Measurements from ENCODE around the gene LRRC75B. TPM values are rescaled to one million over a fixed set of nuclear protein-coding genes. Genes with fewer than 3 reads are reported as not detected.
"Not testable (repeated sequence)": the region's sequence is repeated elsewhere in the genome, so short reads cannot be mapped to it uniquely, and the experiment has no call there.

LRRC75B gene
- total RNA-seq, 1 donor from 2014 or later = 10.2 TPM

DNA sequence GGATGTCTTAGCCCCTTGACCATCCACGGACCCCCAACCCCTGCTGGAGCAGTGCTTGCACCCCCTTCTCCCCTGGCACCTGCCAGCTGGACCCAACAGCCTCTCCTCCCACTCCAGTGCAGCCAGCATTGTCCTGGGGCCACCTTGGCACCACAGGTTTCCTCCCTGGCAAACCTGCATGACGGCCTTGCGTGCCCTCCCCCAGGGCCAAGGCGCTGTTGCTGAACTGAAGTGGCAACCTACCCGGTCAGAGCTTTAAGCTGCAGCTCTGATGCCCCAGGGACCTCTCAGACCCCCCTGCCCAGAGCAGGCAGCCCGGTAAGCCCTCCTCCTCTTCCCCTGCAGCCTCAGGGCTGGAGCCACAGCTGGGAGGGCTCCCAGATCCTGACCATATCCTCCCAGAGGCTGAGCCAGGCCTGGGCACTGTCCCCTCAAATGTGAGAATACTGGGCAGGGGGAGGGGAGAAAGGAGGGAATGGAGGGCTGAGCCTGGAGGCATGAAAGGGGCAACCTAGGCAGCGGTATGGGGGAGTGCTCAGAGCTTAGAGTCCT, 1.8 kb upstream of the LRRC75B start:
- ATAC-seq = peak; percentile 29 to 42
- no peak overlapping the region for H3K27ac ChIP-seq

DNA sequence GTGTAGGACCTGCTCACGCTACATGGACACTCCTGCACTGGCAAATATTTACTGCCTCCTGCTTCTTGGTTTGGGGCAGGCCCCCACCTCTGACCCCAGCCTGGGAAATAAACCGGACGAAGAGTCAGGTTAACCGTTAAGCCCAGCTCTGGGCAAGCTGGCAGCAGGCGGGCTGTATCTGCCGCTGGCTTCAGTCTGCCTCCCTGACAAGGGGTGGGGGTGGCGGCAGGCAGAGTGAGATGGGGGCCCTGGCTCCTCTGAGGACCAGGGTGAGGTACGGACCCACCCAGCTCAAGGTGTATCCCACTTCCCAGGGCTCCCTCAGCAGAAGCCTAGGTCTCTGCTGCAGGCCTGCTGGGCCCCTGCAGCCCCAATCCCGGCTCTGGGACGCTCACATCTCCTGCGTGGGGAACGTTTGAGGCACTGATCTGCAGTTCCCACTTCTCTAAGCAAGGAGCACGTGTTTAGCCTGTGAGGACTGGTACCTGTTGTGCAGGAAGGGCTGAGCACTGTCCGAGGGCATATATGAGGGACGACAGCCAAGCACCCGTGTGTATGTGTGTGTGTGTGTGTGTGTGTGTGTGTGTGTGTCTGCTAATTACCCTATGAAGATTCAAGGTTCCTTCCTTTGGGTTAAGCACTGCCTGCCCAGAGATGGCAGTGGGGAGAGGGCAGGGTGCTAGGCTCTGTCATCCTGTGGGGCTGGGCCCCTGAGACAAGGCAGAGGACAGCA, 1.1 kb upstream of the LRRC75B start:
- H3K4me1 ChIP-seq = peaks cover 16% of the 10 kb centered on the region
- no peak overlapping the region for H3K4me3 ChIP-seq
- H3K36me3 ChIP-seq = peaks cover 7% of the 10 kb centered on the region
- H3K9me3 ChIP-seq = no peaks in the 10 kb centered on the region
- TF ChIP-seq, protein P1, sequence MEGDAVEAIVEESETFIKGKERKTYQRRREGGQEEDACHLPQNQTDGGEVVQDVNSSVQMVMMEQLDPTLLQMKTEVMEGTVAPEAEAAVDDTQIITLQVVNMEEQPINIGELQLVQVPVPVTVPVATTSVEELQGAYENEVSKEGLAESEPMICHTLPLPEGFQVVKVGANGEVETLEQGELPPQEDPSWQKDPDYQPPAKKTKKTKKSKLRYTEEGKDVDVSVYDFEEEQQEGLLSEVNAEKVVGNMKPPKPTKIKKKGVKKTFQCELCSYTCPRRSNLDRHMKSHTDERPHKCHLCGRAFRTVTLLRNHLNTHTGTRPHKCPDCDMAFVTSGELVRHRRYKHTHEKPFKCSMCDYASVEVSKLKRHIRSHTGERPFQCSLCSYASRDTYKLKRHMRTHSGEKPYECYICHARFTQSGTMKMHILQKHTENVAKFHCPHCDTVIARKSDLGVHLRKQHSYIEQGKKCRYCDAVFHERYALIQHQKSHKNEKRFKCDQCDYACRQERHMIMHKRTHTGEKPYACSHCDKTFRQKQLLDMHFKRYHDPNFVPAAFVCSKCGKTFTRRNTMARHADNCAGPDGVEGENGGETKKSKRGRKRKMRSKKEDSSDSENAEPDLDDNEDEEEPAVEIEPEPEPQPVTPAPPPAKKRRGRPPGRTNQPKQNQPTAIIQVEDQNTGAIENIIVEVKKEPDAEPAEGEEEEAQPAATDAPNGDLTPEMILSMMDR (IDR thresholded peaks at IDR 0.05) = no peak
- DNase-seq (no peak), ATAC-seq (peak; percentile 3 to 4)
- H3K27me3 ChIP-seq (ENCODE audit: low read depth) = no peaks in the 10 kb centered on the region
- intact Hi-C loops (cut with DNase I) = no loop called here
- H3K27ac ChIP-seq = peak overlapping the region; percentile 72

More for the DNA sequence above, 1.8 kb upstream of the LRRC75B start:
- Histone ChIP-seq H3K4me1 (peaks cover 16% of the 10 kb centered on the region), H3K27me3 (ENCODE audit: low read depth) (no peaks in the 10 kb centered on the region), H3K36me3 (peaks cover under 1% of the 10 kb centered on the region), H3K9me3 (no peaks in the 10 kb centered on the region), H3K4me3 (no peak overlapping the region)
- peak; percentile 65 for DNase-seq
- intact Hi-C loops (cut with DNase I) = no loop called here
- TF ChIP-seq, protein P1 (IDR thresholded peaks at IDR 0.05) = no peak

DNA sequence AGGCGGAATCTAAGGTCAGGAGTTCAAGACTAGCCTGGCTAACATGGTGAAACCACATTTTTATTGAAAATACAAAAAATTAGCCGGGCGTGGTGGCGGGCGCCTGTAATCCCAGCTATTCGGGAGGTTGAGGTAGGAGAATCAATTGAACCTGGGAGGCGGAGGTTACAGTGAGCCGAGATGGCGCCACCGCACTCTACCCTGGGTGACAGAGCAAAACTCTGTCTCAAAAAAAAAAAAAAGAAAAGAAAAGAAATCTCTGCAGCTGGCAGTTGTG, 624 bp upstream of the LRRC75B start:
- ATAC-seq; H3K27me3 ChIP-seq (ENCODE audit: low read depth); DNase-seq; H3K9me3 ChIP-seq; intact Hi-C loops (cut with DNase I): not testable (repeated sequence)
- Histone ChIP-seq H3K4me3 (peak overlapping the region; percentile 68), H3K36me3 (peaks cover 11% of the 10 kb centered on the region), H3K4me1 (peaks cover 16% of the 10 kb centered on the region), H3K27ac (peak overlapping the region; percentile 72)

DNA sequence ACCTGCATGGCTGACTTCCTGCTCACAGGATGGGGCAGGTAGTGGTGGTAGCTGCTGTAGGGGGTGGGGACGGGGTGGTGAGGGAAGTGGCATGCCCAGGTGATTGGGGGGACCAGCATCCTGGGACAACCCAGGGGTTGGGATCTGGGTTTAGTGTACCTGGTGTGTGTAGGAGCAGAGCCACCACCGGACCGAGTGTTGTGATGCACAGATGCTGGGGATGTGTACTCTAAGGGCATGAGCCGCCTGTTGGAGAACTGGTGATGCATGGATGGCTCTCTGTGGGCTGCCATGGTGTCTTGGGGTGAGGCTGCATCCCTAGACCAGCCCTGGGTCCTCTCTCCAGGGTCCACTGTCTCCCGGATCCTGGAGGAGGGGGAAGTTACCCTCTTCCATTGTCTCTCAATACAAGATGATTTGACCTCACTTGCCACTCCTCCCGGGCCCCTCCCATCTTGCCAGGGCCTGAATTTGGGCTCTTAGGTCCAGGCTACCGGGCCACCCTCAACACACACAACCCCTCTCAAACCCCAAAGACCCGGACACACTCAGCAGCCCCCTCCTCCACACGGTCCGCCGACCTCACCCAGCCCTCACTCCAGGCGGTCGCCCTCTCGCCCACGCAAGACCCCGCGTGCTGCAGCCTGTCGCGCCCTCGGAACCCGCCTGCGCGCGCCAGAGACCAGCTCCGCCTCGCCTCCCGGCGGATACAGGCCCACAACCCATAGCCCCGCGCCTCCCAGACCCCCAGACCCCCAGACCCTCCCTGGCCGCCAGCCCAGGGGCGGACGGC, 619 bp downstream of the LRRC75B start:
- no peaks in the 10 kb centered on the region for H3K27me3 ChIP-seq (ENCODE audit: low read depth)
- no peaks in the 10 kb centered on the region for H3K9me3 ChIP-seq
- peaks cover 17% of the 10 kb centered on the region for H3K36me3 ChIP-seq
- ATAC-seq (peak in 1 of 2 donors; percentile 4), DNase-seq (no peak)
- peaks cover 16% of the 10 kb centered on the region for H3K4me1 ChIP-seq
- H3K27ac ChIP-seq = peak overlapping the region; percentile 72
- H3K4me3 ChIP-seq = peak overlapping the region; percentile 68
- TF ChIP-seq, protein P1 (IDR thresholded peaks at IDR 0.05) = no peak
- intact Hi-C loops (cut with DNase I) = no loop called here

DNA sequence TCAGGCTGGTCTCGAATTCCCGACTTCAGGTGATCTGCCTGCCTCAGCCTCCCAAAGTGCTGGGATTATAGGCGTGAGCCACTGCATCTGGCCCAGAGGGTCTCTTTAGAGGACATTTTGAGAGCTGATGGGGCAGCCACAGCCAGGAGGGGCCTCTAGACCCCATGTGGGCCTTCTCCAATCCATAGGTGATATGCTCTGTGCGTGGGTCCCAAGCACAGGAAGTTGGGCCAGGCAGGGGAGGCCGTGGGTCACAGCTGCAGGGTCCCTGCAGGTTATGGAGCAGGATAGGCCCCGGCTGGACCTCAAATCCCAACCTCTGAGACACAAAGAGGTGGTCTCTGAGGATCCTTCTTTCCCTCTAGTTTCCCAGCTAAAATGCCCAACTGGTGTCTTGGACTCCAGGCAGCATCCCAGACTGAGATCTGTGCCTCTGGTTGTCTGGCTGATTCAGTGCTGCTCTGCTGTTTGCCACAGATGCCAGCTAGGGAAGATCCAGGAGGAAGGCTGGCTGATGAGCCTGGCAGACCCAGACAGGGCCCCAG, 1.5 kb downstream of the LRRC75B start:
- DNase-seq (no peak), ATAC-seq (no peak)
- H3K9me3 ChIP-seq = no peaks in the 10 kb centered on the region
- no peak overlapping the region for H3K27ac ChIP-seq
- H3K27me3 ChIP-seq (ENCODE audit: low read depth) = no peaks in the 10 kb centered on the region
- peaks cover 16% of the 10 kb centered on the region for H3K4me1 ChIP-seq
- TF ChIP-seq, protein P1 (IDR thresholded peaks at IDR 0.05) = no peak
- H3K36me3 ChIP-seq = peaks cover 24% of the 10 kb centered on the region
- intact Hi-C loops (cut with DNase I) = no loop called here
- no peak overlapping the region for H3K4me3 ChIP-seq

Data from lower lobe of right lung (tissue), 2 donors.